ENCODE data around the gene GLRA3.
A peak's percentile ranks its signal among the peaks of the same experiment; 100 is the strongest.
"Not testable (repeated sequence)": the region's sequence is repeated elsewhere in the genome, so short reads cannot be mapped to it uniquely, and the experiment has no call there.

Gene GLRA3

GRCh38 chr4:174828845-174829701 lies at the start of gene GLRA3:
GLRA3 (minus strand) TSS chr4:174829247; CDS start chr4:174828811, 436 bp downstream.
- FAIRE-seq (no peak), DNase-seq (ENCODE audit: insufficient read length, low spot score) (no peak)
- no peak for TF ChIP-seq POLR2A (IDR thresholded peaks at IDR 0.05; ENCODE audit: low read depth, low read length)

DNA sequence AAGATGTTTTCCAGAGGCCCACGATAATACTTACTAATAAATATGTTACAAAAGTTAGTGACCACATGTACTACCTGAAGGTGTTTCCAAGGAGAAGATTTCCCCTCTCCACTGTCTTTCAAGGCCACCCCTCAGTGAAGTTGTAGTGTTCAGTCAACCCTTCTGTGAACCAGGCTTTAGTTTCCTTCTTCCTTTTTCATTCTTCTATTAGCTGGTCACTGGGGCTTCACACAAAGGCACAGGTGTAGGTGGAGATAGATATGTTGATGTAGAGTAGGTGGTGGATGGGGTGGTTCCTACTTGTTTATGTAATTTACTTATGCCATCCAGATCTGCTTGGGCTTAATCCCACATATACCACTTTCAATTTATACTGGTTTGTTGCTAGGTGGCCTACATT lies 45.9 kb upstream of the GLRA3 start:
- no peak for FAIRE-seq
- no peak for DNase-seq (ENCODE audit: insufficient read length, low spot score)
- TF ChIP-seq POLR2A (IDR thresholded peaks at IDR 0.05; ENCODE audit: low read depth, low read length): no peak

GRCh38 chr4:174873931-174874330 lies 44.9 kb upstream of the GLRA3 start:
- no peak for TF ChIP-seq POLR2A (IDR thresholded peaks at IDR 0.05; ENCODE audit: low read depth, low read length)
- FAIRE-seq (no peak), DNase-seq (ENCODE audit: insufficient read length, low spot score) (no peak)

DNA sequence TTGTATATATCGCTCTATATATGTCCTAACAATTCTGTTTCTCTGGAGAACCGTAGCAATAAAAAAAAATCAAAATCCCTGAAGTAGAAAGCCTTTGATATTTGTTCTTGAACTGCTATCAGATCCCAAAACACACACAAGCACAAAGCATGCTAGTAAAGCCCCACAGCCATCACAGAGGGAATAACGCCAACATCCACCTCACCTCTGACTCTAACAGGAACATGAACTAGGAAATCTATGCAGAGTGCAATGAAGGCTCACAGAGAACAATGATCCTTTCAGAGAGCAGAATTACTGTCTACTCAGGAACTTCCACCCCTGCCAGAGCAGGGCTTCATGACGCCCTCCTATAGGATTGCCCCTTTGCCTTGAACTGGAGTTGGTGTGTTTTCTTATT lies 44.1 kb upstream of the GLRA3 start:
- DNase-seq (ENCODE audit: insufficient read length, low spot score); FAIRE-seq: not testable (repeated sequence)

GRCh38 chr4:174871407-174871806 lies 42.4 kb upstream of the GLRA3 start:
- DNase-seq (ENCODE audit: insufficient read length, low spot score): no peak
- TF ChIP-seq POLR2A (IDR thresholded peaks at IDR 0.05; ENCODE audit: low read depth, low read length): no peak
- no peak for FAIRE-seq

- DNase-seq (ENCODE audit: insufficient read length, low spot score) (no peak), FAIRE-seq (no peak)
- no peak for TF ChIP-seq POLR2A (IDR thresholded peaks at IDR 0.05; ENCODE audit: low read depth, low read length)
These were observed 41.3 kb upstream of the GLRA3 start for GRCh38 chr4:174870311-174870710.

DNA sequence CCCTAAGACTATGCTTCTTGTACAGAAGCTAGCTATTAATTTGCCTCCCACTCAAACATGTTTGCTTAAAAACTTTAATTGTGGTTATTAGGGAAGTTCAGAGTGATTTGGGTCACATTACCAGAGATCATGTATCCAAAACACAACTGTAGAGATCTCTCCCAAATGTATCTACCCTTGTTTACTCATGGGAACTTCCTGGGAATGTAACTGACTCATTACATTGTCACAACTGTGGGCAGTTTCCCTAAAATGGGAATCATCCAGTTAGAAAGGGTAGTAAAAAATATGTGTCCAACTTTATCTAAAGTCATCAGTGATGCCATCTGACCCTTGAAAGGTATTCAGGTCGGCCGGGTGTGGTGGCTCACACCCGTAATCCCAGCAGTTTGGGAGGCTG lies 40.3 kb upstream of the GLRA3 start:
- no peak for DNase-seq (ENCODE audit: insufficient read length, low spot score)
- TF ChIP-seq POLR2A (IDR thresholded peaks at IDR 0.05; ENCODE audit: low read depth, low read length): no peak
- FAIRE-seq: no peak

GRCh38 chr4:174867903-174868302 lies 38.9 kb upstream of the GLRA3 start:
- no peak for FAIRE-seq
- TF ChIP-seq POLR2A (IDR thresholded peaks at IDR 0.05; ENCODE audit: low read depth, low read length): no peak
- DNase-seq (ENCODE audit: insufficient read length, low spot score): no peak

- FAIRE-seq (no peak), DNase-seq (ENCODE audit: insufficient read length, low spot score) (no peak)
- TF ChIP-seq POLR2A (IDR thresholded peaks at IDR 0.05; ENCODE audit: low read depth, low read length): no peak
These were observed 36.5 kb upstream of the GLRA3 start for GRCh38 chr4:174865418-174865985.

- no peak for TF ChIP-seq POLR2A (IDR thresholded peaks at IDR 0.05; ENCODE audit: low read depth, low read length)
- DNase-seq (ENCODE audit: insufficient read length, low spot score) (no peak), FAIRE-seq (no peak)
These were observed 35.0 kb upstream of the GLRA3 start for GRCh38 chr4:174864031-174864430.

- FAIRE-seq (no peak), DNase-seq (ENCODE audit: insufficient read length, low spot score) (no peak)
- no peak for TF ChIP-seq POLR2A (IDR thresholded peaks at IDR 0.05; ENCODE audit: low read depth, low read length)
These were observed 31.5 kb upstream of the GLRA3 start for GRCh38 chr4:174860588-174860987.

- no peak for DNase-seq (ENCODE audit: insufficient read length, low spot score)
- no peak for TF ChIP-seq POLR2A (IDR thresholded peaks at IDR 0.05; ENCODE audit: low read depth, low read length)
- FAIRE-seq: no peak
These were observed 30.9 kb upstream of the GLRA3 start for GRCh38 chr4:174859904-174860303.

GRCh38 chr4:174856926-174857800 lies 28.1 kb upstream of the GLRA3 start:
- no peak for TF ChIP-seq POLR2A (IDR thresholded peaks at IDR 0.05; ENCODE audit: low read depth, low read length)
- DNase-seq (ENCODE audit: insufficient read length, low spot score) (no peak), FAIRE-seq (peak; percentile 33)

GRCh38 chr4:174855050-174855449 lies 26.0 kb upstream of the GLRA3 start:
- DNase-seq (ENCODE audit: insufficient read length, low spot score): no peak
- FAIRE-seq: no peak
- TF ChIP-seq POLR2A (IDR thresholded peaks at IDR 0.05; ENCODE audit: low read depth, low read length): no peak
